Vagina (tissue), 2 donors: Measurements from ENCODE around the gene TENM4.

Source experiments
- POLR2A ChIP-seq, 2 donors: fragments of 450-650 bp; IDR thresholded peaks; one replicate each; pipeline ENCODE4 v1.6.1; 2017; ENCODE audit warnings: antibody characterized with exemption in 2 of 2, mild to moderate bottlenecking in 2 of 2, moderate library complexity in 2 of 2
- TF ChIP-seq, protein P1 (sequence below), 3 experiments: fragments of 450-650 bp in 2 of 3; fragments of 200-600 bp in 1 of 3; sonication (generic) in 1 of 3; IDR thresholded peaks; one replicate each; pipeline ENCODE4 v1.5.1; 2017 to 2019; ENCODE audit warnings: antibody characterized with exemption in 3 of 3, mild to moderate bottlenecking in 2 of 3, moderate library complexity in 2 of 3

GRCh38 chr11:78772186-78772585 is 668.6 kb downstream of the TENM4 start:
- no peak for TF ChIP-seq POLR2A (IDR thresholded peaks at IDR 0.05)
- TF ChIP-seq, protein P1, sequence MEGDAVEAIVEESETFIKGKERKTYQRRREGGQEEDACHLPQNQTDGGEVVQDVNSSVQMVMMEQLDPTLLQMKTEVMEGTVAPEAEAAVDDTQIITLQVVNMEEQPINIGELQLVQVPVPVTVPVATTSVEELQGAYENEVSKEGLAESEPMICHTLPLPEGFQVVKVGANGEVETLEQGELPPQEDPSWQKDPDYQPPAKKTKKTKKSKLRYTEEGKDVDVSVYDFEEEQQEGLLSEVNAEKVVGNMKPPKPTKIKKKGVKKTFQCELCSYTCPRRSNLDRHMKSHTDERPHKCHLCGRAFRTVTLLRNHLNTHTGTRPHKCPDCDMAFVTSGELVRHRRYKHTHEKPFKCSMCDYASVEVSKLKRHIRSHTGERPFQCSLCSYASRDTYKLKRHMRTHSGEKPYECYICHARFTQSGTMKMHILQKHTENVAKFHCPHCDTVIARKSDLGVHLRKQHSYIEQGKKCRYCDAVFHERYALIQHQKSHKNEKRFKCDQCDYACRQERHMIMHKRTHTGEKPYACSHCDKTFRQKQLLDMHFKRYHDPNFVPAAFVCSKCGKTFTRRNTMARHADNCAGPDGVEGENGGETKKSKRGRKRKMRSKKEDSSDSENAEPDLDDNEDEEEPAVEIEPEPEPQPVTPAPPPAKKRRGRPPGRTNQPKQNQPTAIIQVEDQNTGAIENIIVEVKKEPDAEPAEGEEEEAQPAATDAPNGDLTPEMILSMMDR (IDR thresholded peaks at IDR 0.05), result no peak
